K562 (cell line): ENCODE data around the gene LY6G6F. TPM values are rescaled to one million over a fixed set of nuclear protein-coding genes. Genes with fewer than 3 reads are reported as not detected.

Experiments
- ATAC-seq: fragments of 200-7000 bp; cut with Tn5 transposase; 3 replicates; pipeline ENCODE4 v1.9.1; 2020; ENCODE audit warnings: moderate library complexity
- BruUV-seq: library from RNA; stranded (reverse); fragments of 400-500 nt; replicated peaks from 2 replicates; lab custom pipeline; 2021; lab: Mats Ljungman, UMichigan
- CTCF ChIA-PET: fragments of 300-600 bp; formaldehyde crosslinking; extraction: SDS; loops from one replicate; lab custom pipeline; 2021; ENCODE audit warnings: low intra/inter-chr PET ratio; lab: Yijun Ruan, JAX
- POLR2A ChIA-PET: fragments of 300-600, 350-650 bp; sonication (Branson Sonifier 250); formaldehyde crosslinking; extraction: SDS; loops from one replicate; lab custom pipeline; 2021; ENCODE audit warnings: antibody characterized with exemption, inconsistent platforms; lab: Yijun Ruan, JAX
- DNase-seq, 4 experiments: peaks; one replicate each; pipeline versions ENCODE4 v3.0.0 to v3.0.0-alpha.2; 2011 to 2018; ENCODE audit warnings: low spot score in 3 of 4, mixed read lengths in 3 of 4; ENCODE audit errors: extremely low read depth in 1 of 4
- FAIRE-seq: peaks from 2 replicates; lab custom pipeline; 2011; peaks lifted over from hg19 to GRCh38; lab: Jason Lieb, UNC
- H2AFZ ChIP-seq: 2 replicates; pipeline ENCODE4 v1.6.0; 2011; ENCODE audit warnings: low read depth, low read length, control low read depth, inconsistent platforms
- H3K27ac ChIP-seq: fragments of 200-600 bp; 3 replicates; pipeline ENCODE4 v1.8.0; 2011; ENCODE audit warnings: low read depth, mild to moderate bottlenecking, control low read depth, inconsistent platforms, low read length, moderate library complexity, mixed read lengths; ENCODE audit errors: extremely low read depth
- H3K27me3 ChIP-seq, 2 experiments: fragments of 300-600 bp in 1 of 2; 2 replicates in 1 of 2; 3 replicates in 1 of 2; pipeline versions ENCODE4 v1.6.0 to v1.8.0; 2011; ENCODE audit warnings: inconsistent platforms in 2 of 2, low read length in 2 of 2, mild to moderate bottlenecking in 1 of 2, mixed read lengths in 1 of 2, moderate library complexity in 1 of 2; ENCODE audit not compliant: control insufficient read depth in 2 of 2, insufficient read depth in 2 of 2
- H3K36me3 ChIP-seq: fragments of 300-600 bp; 3 replicates; pipeline ENCODE4 v1.8.0; 2011; ENCODE audit warnings: mild to moderate bottlenecking, low read length, inconsistent platforms; ENCODE audit not compliant: control insufficient read depth, insufficient read depth
- H3K4me1 ChIP-seq, 2 experiments: fragments of 200-600 bp in 1 of 2; replicated peaks in 1 of 2; 2 replicates in 1 of 2; 3 replicates in 1 of 2; pipeline versions ENCODE4 v1.5.1 to v1.8.0; 2011; ENCODE audit warnings: inconsistent platforms in 2 of 2, low read length in 2 of 2, mild to moderate bottlenecking in 1 of 2, mixed read lengths in 1 of 2, moderate library complexity in 1 of 2; ENCODE audit not compliant: control insufficient read depth in 2 of 2, insufficient read depth in 2 of 2
- H3K4me2 ChIP-seq: 2 replicates; pipeline ENCODE4 v1.6.1; 2011; ENCODE audit warnings: low read length, control low read depth, inconsistent platforms, mixed read lengths; ENCODE audit not compliant: insufficient read depth
- H3K4me3 ChIP-seq: fragments of 200-600 bp; sonication (generic), shearing (Covaris generic); 2 replicates; pipeline ENCODE4 v1.5.1; 2016; ENCODE audit warnings: control low read depth, inconsistent platforms
- H3K79me2 ChIP-seq: fragments of 200-600 bp; 3 replicates; pipeline ENCODE4 v1.8.0; 2011; ENCODE audit warnings: low read length, inconsistent platforms; ENCODE audit not compliant: control insufficient read depth, insufficient read depth
- H3K9ac ChIP-seq, 2 experiments: 2 replicates each; pipeline versions ENCODE4 v1.6.0 to v1.6.1; 2011; ENCODE audit warnings: low read depth in 2 of 2, low read length in 2 of 2, control low read depth in 1 of 2, inconsistent platforms in 1 of 2, mild to moderate bottlenecking in 1 of 2, mixed read lengths in 1 of 2; ENCODE audit not compliant: insufficient read depth in 1 of 2
- H3K9me1 ChIP-seq: one replicate; pipeline ENCODE4 v1.6.0; 2011; ENCODE audit warnings: inconsistent platforms, mild to moderate bottlenecking, low read length, moderate library complexity; ENCODE audit not compliant: control insufficient read depth, insufficient read depth
- H3K9me3 ChIP-seq: replicated peaks from 2 replicates; pipeline ENCODE4 v1.5.1; 2011; ENCODE audit warnings: low read depth, low read length, inconsistent platforms; ENCODE audit not compliant: control insufficient read depth, insufficient read depth
- H4K20me1 ChIP-seq: replicated peaks from 2 replicates; pipeline ENCODE4 v1.6.1; 2011; ENCODE audit warnings: low read length, inconsistent platforms, mixed read lengths; ENCODE audit not compliant: control insufficient read depth, insufficient read depth
- EHMT2 ChIP-seq: fragments of 450-650 bp; IDR thresholded peaks from 2 replicates; pipeline ENCODE4 v1.6.1; 2018; ENCODE audit warnings: antibody characterized with exemption
- HDAC2 ChIP-seq: fragments of 450-650 bp; IDR thresholded peaks from 2 replicates; pipeline ENCODE4 v1.6.1; 2016; ENCODE audit warnings: mild to moderate bottlenecking
- HMG20A ChIP-seq: fragments of 450-650 bp; formaldehyde crosslinking; conservative IDR thresholded peaks from 2 replicates; pipeline ENCODE4 v1.4.0; 2020; ENCODE audit warnings: mild to moderate bottlenecking, mixed read lengths
- HSF4 ChIP-seq: fragments of 250-450 bp; sonication (Bioruptor Pico); IDR thresholded peaks from 2 replicates; pipeline ENCODE4 v2.1.2; 2022; ENCODE audit warnings: mild to moderate bottlenecking, moderate library complexity, borderline replicate concordance
- IFI16 ChIP-seq: fragments of 250-450 bp; sonication (Bioruptor Pico); IDR thresholded peaks from 2 replicates; pipeline ENCODE4 v2.1.2; 2022; ENCODE audit warnings: mild to moderate bottlenecking, inconsistent platforms
- SLC30A9 ChIP-seq: fragments of 250-450 bp; sonication (Bioruptor Pico); IDR thresholded peaks from 2 replicates; pipeline ENCODE4 v1.8.0; 2022; ENCODE audit warnings: mild to moderate bottlenecking, moderate library complexity
- TBP ChIP-seq: optimal IDR thresholded peaks from 2 replicates; pipeline ENCODE3; 2011; ENCODE audit warnings: low read depth, low read length, improper control_type of control experiment
- ZFX ChIP-seq: sonication (generic); formaldehyde crosslinking; IDR thresholded peaks from 2 replicates; pipeline ENCODE4 v1.8.0; 2022; ENCODE audit warnings: mild to moderate bottlenecking, missing genetic modification reagents, moderate library complexity
- ZKSCAN8 ChIP-seq: fragments of 200-800 bp; sonication (Bioruptor generic); IDR thresholded peaks from 2 replicates; pipeline ENCODE4 v1.6.1; 2016; ENCODE audit warnings: missing genetic modification characterization, missing compliant biosample characterization
- ZNF436 ChIP-seq: fragments of 250-450, 450-650 bp; sonication (Bioruptor Pico); formaldehyde crosslinking; IDR thresholded peaks from 2 replicates; pipeline ENCODE4 v1.7.0; 2020; ENCODE audit warnings: mild to moderate bottlenecking
- WGBS: fragments of 100-300 bp; shearing (Covaris generic); methylation state at CpG from one replicate; pipeline ENCODE4 v1.1.6; 2016; ENCODE audit warnings: low coverage, mixed read lengths; ENCODE audit not compliant: insufficient coverage; ENCODE audit errors: missing lambda C conversion rate; 5-methylcytosine and 5-hydroxymethylcytosine counted together
- in situ Hi-C: fragments of 300-500 bp; cut with MboI; formaldehyde crosslinking; loops from 4 replicates; pipeline ENCODE4 v1.15.0; 2018; ENCODE audit warnings: inconsistent platforms, mixed read lengths
- intact Hi-C: fragments of 100-400 bp; cut with micrococcal nuclease; formaldehyde crosslinking; loops from 2 replicates; pipeline ENCODE4 v1.14.2; 2022
- polyA plus RNA-seq, 8 experiments: library from polyadenylated mRNA; depleted of rRNA in 4 of 8; stranded (reverse) in 5 of 8; unstranded in 3 of 8; fragments of >200 nt; fragmentation: Nextera tagmentation in 2 of 8; fragmentation: Illumina TruSeq in 1 of 8; extraction: Ambion mirVana in 2 of 8; extraction: Trizol in 1 of 8; gene quantifications; 2 replicates each; pipeline versions ENCODE4 v1.2.1 to v1.2.3, GENCODE V29; 2011 to 2014; ENCODE audit warnings: inconsistent platforms in 1 of 8, missing spikeins in 1 of 8
- total RNA-seq, 7 experiments: library from RNA; depleted of rRNA in 6 of 7; stranded (reverse); fragments of >200 nt in 6 of 7; fragmentation: Illumina TruSeq in 2 of 7; extraction: Trizol in 2 of 7; gene quantifications; 2 replicates each; pipeline versions ENCODE4 v1.2.1 to v1.2.3, GENCODE V29; 2011 to 2021; ENCODE audit warnings: low replicate concordance in 1 of 7
- TF ChIP-seq, protein P1 (sequence below): fragments of 200-400 bp; formaldehyde crosslinking; IDR thresholded peaks from 2 replicates; pipeline ENCODE4 v1.6.1; 2017; ENCODE audit warnings: mild to moderate bottlenecking, low read depth, low read length, moderate library complexity
- TF ChIP-seq, protein P2 (sequence below): sonication (generic); formaldehyde crosslinking; IDR thresholded peaks from 2 replicates; pipeline ENCODE4 v1.8.0; 2022; ENCODE audit warnings: mild to moderate bottlenecking, missing genetic modification reagents
- TF ChIP-seq, protein P3 (sequence below): fragments of 450-650 bp; IDR thresholded peaks from 2 replicates; pipeline ENCODE4 v1.6.1; 2016
- TF ChIP-seq, protein P4 (sequence below): fragments of 450-650 bp; formaldehyde crosslinking; IDR thresholded peaks from 2 replicates; pipeline ENCODE4 v1.4.0; 2022; ENCODE audit warnings: missing genetic modification characterization

The LY6G6F gene
- total and polyA plus RNA-seq, 9 of the 15 experiments (the other 6 are each of a cell fraction or from before 2014, with no cell fraction given): 0.14 to 0.50 (median 0.28) TPM; not detected in 2

DNA sequence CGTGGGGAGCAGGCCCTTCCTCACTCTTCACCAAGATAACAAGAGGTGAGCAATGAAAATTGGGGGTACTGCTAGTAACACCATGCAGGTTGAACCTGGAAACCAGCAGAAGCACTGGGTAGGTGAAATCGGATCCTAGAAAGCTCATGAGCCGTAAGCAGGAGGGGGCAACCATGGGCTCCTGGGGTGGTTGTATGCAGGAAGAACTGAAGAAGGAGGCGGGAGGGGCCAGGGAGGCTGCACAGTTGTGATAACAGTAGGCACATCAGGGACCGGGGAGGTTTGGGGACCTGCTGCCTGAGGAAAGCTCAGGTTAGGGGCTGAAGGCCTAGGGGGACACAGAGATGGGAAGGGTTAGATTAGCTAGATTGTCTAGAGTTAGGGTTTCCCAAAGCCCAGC, 20.2 kb upstream of the LY6G6F start:
- WGBS: 15% methylated on average over 5 of the region's 5 CpGs
- no TSS peak for BruUV-seq
- FAIRE-seq (peak; percentile 79), DNase-seq (peak; percentile 70 to 93 (median 86)), ATAC-seq (peak; percentile 65)
- Histone ChIP-seq H3K9me3 (no peaks in the 10 kb centered on the region), H3K4me1 (peaks cover 54 to 65% of the 10 kb centered on the region in 2 experiments), H4K20me1 (no peaks in the 10 kb centered on the region), H3K36me3 (peaks cover 62% of the 10 kb centered on the region), H3K27ac (0 out of 3 replicates have a peak overlapping the region, but pooled peaks have one; percentile 4), H2AFZ (no peak overlapping the region), H3K27me3 (no peaks in the 10 kb centered on the region), H3K9ac (peak overlapping the region in 1 of 2 experiments; percentile 77; a peak in 1 of 4 replicates), H3K9me1 (no peaks in the 10 kb centered on the region), H3K79me2 (no peaks in the 10 kb centered on the region; the same call in 2 of the 3 replicates), H3K4me3 (no peak overlapping the region), H3K4me2 (peak overlapping the region; percentile 33)
- intact Hi-C loops: no loop called here
- ChIA-PET CTCF (no interaction called here), POLR2A (interaction anchor here (0.6 to 5.1 kb wide), 13 partner anchors 8 to 148 kb away, joined by 3 to 30 read pairs (median 5); partner anchors contain the start of genes ABHD16A, APOM, BAG6 and CSNK2B)
- in situ Hi-C loops: loop anchor here (5.0 kb wide), 1 partner anchor 81 kb away; no protein-coding TSS in a partner anchor
- TF ChIP-seq HSF4: no peak
- TF ChIP-seq, protein P1, sequence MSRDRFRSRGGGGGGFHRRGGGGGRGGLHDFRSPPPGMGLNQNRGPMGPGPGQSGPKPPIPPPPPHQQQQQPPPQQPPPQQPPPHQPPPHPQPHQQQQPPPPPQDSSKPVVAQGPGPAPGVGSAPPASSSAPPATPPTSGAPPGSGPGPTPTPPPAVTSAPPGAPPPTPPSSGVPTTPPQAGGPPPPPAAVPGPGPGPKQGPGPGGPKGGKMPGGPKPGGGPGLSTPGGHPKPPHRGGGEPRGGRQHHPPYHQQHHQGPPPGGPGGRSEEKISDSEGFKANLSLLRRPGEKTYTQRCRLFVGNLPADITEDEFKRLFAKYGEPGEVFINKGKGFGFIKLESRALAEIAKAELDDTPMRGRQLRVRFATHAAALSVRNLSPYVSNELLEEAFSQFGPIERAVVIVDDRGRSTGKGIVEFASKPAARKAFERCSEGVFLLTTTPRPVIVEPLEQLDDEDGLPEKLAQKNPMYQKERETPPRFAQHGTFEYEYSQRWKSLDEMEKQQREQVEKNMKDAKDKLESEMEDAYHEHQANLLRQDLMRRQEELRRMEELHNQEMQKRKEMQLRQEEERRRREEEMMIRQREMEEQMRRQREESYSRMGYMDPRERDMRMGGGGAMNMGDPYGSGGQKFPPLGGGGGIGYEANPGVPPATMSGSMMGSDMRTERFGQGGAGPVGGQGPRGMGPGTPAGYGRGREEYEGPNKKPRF: no peak
- TF ChIP-seq TBP: no peak
- TF ChIP-seq, protein P2, sequence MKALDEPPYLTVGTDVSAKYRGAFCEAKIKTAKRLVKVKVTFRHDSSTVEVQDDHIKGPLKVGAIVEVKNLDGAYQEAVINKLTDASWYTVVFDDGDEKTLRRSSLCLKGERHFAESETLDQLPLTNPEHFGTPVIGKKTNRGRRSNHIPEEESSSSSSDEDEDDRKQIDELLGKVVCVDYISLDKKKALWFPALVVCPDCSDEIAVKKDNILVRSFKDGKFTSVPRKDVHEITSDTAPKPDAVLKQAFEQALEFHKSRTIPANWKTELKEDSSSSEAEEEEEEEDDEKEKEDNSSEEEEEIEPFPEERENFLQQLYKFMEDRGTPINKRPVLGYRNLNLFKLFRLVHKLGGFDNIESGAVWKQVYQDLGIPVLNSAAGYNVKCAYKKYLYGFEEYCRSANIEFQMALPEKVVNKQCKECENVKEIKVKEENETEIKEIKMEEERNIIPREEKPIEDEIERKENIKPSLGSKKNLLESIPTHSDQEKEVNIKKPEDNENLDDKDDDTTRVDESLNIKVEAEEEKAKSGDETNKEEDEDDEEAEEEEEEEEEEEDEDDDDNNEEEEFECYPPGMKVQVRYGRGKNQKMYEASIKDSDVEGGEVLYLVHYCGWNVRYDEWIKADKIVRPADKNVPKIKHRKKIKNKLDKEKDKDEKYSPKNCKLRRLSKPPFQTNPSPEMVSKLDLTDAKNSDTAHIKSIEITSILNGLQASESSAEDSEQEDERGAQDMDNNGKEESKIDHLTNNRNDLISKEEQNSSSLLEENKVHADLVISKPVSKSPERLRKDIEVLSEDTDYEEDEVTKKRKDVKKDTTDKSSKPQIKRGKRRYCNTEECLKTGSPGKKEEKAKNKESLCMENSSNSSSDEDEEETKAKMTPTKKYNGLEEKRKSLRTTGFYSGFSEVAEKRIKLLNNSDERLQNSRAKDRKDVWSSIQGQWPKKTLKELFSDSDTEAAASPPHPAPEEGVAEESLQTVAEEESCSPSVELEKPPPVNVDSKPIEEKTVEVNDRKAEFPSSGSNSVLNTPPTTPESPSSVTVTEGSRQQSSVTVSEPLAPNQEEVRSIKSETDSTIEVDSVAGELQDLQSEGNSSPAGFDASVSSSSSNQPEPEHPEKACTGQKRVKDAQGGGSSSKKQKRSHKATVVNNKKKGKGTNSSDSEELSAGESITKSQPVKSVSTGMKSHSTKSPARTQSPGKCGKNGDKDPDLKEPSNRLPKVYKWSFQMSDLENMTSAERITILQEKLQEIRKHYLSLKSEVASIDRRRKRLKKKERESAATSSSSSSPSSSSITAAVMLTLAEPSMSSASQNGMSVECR (CRISPR knock-in tag): no peak
- no peak for TF ChIP-seq ZKSCAN8
- peak; percentile 42; the same call in 1 of the 2 replicates for TF ChIP-seq HDAC2
- TF ChIP-seq, protein P3, sequence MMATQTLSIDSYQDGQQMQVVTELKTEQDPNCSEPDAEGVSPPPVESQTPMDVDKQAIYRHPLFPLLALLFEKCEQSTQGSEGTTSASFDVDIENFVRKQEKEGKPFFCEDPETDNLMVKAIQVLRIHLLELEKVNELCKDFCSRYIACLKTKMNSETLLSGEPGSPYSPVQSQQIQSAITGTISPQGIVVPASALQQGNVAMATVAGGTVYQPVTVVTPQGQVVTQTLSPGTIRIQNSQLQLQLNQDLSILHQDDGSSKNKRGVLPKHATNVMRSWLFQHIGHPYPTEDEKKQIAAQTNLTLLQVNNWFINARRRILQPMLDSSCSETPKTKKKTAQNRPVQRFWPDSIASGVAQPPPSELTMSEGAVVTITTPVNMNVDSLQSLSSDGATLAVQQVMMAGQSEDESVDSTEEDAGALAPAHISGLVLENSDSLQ: no peak
- TF ChIP-seq IFI16 (CRISPR knock-in tag): no peak
- no peak for TF ChIP-seq ZFX
- TF ChIP-seq, protein P4, sequence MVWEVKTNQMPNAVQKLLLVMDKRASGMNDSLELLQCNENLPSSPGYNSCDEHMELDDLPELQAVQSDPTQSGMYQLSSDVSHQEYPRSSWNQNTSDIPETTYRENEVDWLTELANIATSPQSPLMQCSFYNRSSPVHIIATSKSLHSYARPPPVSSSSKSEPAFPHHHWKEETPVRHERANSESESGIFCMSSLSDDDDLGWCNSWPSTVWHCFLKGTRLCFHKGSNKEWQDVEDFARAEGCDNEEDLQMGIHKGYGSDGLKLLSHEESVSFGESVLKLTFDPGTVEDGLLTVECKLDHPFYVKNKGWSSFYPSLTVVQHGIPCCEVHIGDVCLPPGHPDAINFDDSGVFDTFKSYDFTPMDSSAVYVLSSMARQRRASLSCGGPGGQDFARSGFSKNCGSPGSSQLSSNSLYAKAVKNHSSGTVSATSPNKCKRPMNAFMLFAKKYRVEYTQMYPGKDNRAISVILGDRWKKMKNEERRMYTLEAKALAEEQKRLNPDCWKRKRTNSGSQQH: peak; percentile 45; the same call in 1 of the 2 replicates
- no peak for TF ChIP-seq HMG20A
- no peak for TF ChIP-seq SLC30A9 (CRISPR knock-in tag)
- TF ChIP-seq ZNF436: no peak
- 0 out of 2 replicates have a peak, but pooled peaks have one; percentile 46 for TF ChIP-seq EHMT2
